Bone marrow (tissue), 2 donors: ENCODE data around the gene MT1B.
A peak's percentile ranks its signal among the peaks of the same experiment; 100 is the strongest.
"Not testable (repeated sequence)": the region's sequence is repeated elsewhere in the genome, so short reads cannot be mapped to it uniquely, and the experiment has no call there.

Source experiments
- DNase-seq, 2 donors: peaks; one replicate each; lab custom pipeline; 2025; lab: John Stamatoyannopoulos, UW

The MT1B gene

DNA sequence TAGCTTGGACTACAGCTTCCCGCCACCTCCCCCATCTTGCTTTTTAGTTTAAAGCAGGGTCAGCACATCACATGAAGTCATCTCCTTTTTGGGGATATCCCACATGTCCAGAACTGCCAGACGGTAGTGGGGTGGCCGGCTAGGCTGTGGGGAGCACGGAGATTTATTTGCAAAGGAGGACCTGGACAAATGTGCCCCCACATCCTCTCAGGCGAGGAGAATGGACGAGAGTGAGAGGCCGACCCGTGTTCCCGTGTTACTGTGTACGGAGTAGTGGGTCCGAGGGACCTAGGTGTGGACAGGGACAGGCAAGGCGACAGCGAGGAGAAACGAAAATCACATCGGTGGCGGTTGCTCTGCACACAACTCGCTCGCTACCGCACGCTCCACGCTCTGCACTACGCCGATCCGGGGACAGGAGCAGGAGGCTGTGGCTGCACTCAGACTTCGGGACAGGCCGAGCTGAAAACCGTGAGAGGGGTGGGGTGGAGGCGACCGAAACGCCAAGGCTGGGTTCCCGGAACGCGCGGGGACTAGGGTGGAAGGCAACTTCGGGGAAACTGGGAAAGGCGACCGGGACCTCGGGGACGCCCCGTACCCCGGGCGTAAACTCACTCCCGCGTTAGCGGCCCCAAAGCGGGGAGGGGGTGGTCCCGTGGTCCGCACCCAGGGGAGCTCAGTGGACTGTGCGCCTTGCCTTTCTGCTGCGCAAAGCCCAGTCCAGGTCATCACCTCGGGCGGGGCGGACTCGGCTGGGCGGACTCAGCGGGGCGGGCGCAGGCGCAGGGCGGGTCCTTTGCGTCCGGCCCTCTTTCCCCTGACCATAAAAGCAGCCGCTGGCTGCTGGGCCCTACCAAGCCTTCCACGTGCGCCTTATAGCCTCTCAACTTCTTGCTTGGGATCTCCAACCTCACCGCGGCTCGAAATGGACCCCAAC lies 13.6 kb upstream of the MT1B start, which contains the start of gene MT1A:
MT1A (plus strand) TSS at position 853 of the 937 bp plus-strand sequence; CDS start at position 926, 73 bp downstream.
- no peak for DNase-seq

- DNase-seq, result no peak
These were observed 12.6 kb upstream of the MT1B start for GRCh38 chr16:56639045-56639444.

- DNase-seq, result no peak
These were observed 11.6 kb upstream of the MT1B start for GRCh38 chr16:56640076-56640475.

- no peak for DNase-seq
These were observed 10.5 kb upstream of the MT1B start for GRCh38 chr16:56641166-56641565.

- DNase-seq, result peak in 1 of 2 donors; percentile 21
These were observed 8.5 kb upstream of the MT1B start for GRCh38 chr16:56643080-56643778.

DNA sequence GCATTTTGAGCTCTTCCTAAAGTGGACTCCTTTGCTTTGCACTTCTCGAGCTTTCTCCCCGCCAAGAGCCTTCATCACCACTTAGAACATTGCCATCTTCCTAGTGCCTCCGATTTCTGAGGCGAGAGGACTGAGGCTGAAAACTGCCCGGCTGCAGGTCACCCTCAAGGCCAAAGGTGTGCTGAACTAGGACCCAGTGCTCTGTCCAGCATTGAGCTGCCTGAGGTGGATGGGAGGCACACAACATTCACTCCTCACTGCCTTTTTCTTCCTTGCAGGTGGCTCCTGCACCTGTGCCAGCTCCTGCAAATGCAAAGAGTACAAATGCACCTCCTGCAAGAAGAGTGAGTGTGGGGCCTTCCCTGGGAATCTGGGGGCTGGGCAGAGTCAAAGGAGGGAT lies 7.9 kb upstream of the MT1B start:
- DNase-seq, result no peak

DNA sequence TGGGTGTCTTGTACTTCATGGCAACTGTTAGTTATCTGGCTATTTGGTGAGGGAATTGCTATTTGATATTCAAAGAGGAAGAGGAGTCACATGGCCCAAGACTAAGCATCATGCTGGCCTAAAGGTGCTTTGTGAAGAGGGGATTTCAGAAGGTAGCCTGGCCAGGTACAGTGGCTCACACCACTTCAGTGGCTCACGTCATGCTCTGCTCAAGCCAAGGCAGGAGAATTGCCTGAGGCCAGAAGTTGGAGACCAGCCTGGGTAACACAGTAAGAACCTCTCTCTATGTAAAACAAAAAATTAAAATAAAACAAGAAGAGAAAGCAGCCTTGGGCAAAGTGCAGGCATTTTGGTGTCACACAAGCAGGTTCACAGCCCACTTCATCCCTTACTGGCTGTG lies 6.4 kb upstream of the MT1B start:
- DNase-seq, result no peak

GRCh38 chr16:56645838-56646237 lies 5.8 kb upstream of the MT1B start:
- DNase-seq, result no peak

GRCh38 chr16:56647641-56648431 lies 3.9 kb upstream of the MT1B start:
- no peak for DNase-seq

GRCh38 chr16:56649271-56649670 lies 2.4 kb upstream of the MT1B start:
- DNase-seq, result no peak

GRCh38 chr16:56649820-56650219 lies 1.9 kb upstream of the MT1B start:
- no peak for DNase-seq

GRCh38 chr16:56652600-56652999 lies 914 bp downstream of the MT1B start:
- DNase-seq, result no peak

DNA sequence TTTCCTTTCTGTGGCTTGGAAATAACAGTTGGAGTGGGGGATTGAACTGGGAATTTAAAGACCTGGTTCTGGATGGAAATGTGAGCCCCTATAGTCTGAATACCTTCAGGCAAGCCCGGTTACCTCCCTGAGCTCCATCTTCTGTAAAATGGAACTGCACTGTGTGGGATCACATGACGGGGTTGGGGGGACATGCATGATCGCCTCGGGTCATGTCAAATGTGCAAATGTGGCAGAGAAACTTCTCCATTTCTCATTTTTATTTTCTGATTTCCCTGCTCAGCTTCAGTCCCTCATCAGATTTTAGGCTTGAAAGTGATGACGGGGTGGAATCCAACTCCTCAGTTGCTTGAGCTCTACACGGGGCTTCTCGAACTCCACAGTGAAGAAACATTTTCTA lies 1.5 kb downstream of the MT1B start:
- DNase-seq, result no peak

DNA sequence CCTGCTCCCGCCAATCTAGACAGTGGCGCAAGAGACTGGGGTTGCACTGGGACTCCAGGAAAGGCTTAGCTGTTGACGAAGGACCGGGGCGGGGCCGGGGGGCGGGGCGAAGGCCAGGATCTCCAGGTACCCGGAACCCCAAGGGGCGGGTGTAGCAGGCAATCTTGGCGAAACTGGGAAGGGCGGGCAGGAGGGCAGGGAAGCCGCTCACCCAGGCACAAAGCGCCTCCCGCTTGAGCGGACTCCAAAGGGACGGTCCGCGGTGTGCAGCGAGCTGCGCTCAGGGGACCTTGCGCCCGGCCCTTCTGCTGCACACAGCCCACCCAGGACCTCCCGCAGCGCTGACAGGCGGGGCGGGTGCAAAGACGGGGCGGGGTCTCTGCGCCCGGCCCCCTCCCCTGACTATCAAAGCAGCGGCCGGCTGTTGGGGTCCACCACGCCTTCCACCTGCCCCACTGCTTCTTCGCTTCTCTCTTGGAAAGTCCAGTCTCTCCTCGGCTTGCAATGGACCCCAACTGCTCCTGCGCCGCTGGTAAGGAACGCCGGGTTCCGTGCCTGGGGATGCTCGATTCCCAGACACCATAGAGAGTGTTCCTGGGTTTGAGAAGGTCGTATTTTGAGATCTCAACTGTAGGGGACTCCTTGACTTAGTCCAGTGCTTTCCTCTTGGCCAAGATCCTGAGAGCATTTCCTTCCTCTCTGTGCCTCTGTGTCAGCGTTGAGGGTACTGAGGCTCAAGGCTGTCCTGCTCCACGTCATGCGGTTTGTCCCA lies 6.1 kb downstream of the MT1B start, which contains the start of gene MT1F:
MT1F (plus strand) TSS at position 405 of the 772 bp plus-strand sequence; CDS start at position 505, 100 bp downstream.
- DNase-seq, result peak in 1 of 2 donors; percentile 57

- no peak for DNase-seq
These were observed 6.7 kb downstream of the MT1B start for GRCh38 chr16:56658327-56658875.

- no peak for DNase-seq
These were observed 11.0 kb downstream of the MT1B start for GRCh38 chr16:56662357-56663354.

DNA sequence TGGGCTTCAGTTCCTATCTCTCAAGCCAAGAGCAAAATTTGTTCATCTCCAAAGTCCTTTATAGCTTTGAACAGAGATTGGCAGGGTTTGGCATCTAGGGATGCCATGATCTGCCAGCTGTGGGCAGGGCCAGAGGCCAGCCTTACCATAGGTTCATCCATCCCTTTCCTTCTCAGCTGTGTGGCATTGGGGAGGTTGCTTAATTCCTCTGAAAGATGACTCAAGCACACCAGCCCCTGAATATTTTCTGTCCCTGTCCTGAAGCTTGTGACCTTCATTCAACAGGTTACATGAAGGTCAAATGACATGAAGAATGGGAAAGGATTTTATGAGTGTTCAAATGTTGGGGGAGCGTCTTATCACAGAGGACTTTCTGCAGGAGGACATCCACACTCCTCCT lies 12.8 kb downstream of the MT1B start:
- DNase-seq, result no peak

DNA sequence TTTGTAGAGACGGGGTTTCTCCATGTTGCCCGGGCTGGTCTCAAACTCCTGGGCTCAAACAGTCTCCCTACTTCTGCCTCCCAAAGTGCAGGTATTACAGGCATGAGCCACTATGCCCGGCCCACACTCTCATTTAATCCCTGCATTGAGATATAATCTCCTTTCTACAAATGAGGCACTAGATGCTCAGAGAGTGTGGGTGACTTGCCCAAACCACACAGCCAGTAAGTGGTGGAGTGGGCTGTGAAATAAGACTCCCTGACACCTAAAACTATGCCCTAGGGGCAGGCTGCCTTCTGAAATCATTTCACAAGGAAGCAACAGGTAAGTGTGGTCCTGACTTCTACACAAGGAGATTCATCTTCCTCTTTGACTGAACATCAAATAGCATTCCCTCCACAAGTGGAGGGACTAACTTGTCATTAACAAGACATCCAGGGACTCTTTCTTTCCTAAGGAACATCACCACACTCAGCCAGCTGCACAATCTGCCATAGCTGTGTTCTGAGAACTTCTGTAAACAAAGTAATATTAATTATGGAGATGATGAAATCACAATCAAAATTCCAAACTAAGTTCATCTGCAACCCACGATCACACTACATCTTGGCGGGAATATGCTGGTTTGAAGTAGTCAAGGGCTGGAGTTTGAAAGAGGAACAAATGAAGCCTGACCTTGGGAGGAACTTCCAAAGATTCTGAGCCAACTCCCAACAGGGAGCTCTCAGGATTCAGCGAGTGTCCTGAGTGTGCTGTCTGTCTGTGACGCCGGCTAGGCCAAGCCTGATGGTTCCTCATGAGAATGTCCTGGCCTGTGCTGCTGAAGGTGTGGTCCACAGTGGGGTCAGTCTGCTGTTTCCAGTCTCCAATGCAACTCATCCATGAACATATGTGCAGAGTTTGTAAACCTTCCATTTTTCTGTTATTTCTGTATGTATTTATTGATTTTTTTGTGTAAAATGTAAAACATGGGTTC lies 13.9 kb downstream of the MT1B start:
- not testable (repeated sequence) for DNase-seq
